NT2/D1 (cell line): ENCODE results near the gene RETREG1.

Source experiments
- SUZ12 ChIP-seq: IDR thresholded peaks from 2 replicates; pipeline ENCODE4 v1.6.1; 2011; ENCODE audit not compliant: insufficient read length, insufficient read depth; ENCODE audit errors: extremely low read depth
- YY1 ChIP-seq: IDR thresholded peaks from 2 replicates; pipeline ENCODE4 v1.6.1; 2011; ENCODE audit not compliant: insufficient read length, insufficient read depth
- ZNF274 ChIP-seq: IDR thresholded peaks from 2 replicates; pipeline ENCODE4 v1.6.1; 2011; ENCODE audit warnings: mild to moderate bottlenecking, low read depth, low read length

DNA sequence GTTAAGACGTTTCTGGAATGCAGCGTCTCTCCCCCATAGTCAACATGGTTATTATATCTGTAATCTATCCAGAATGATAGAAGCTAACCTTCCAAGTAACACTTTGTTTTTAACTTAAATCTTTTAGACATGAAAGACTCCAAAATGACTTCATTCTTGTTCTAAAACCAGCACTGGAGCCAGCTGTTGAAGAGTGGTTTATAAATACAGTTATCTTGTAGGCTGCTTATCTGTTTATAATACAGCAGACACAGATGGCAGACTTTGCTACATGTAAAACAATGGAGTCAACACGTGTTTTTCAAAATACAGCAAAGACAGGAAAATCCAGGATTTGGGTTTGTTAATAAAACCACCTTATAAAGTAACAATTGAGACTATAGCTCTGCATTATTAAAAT, 48.8 kb upstream of the RETREG1 start:
- TF ChIP-seq ZNF274, result no peak
- no peak for TF ChIP-seq SUZ12
- TF ChIP-seq YY1, result no peak
